PC-9 (cell line): ENCODE data around the gene RHOC. TPM values are rescaled to one million over a fixed set of nuclear protein-coding genes. Genes with fewer than 3 reads are reported as not detected.

Experiments used
- Bru-seq: library from RNA; stranded (reverse); fragments of 400-500 nt; gene quantifications from one replicate; lab custom pipeline; 2021; lab: Mats Ljungman, UMichigan
- BruChase-seq, 2 experiments: library from RNA; stranded (reverse); fragments of 400-500 nt; gene quantifications; one replicate each; lab custom pipeline; 2021; lab: Mats Ljungman, UMichigan
- BruUV-seq: library from RNA; stranded (reverse); fragments of 400-500 nt; replicated peaks from 2 replicates; lab custom pipeline; 2021; lab: Mats Ljungman, UMichigan
- CTCF ChIA-PET: fragments of 300-600 bp; sonication (Branson Sonifier 250); formaldehyde crosslinking; loops from one replicate; lab custom pipeline; 2022; ENCODE audit warnings: antibody characterized with exemption; lab: Charles Lee
- POLR2A ChIA-PET: fragments of 300-600 bp; sonication (Branson Sonifier 250); formaldehyde crosslinking; loops from one replicate; lab custom pipeline; 2022; ENCODE audit warnings: antibody characterized with exemption; ENCODE audit not compliant: unreplicated experiment; lab: Charles Lee
- DNase-seq, 2 experiments: peaks; one replicate each; pipeline versions ENCODE4 v3.0.0 to v3.0.0-alpha.2; 2015 to 2022; ENCODE audit warnings: mixed read lengths in 1 of 2
- H2AFZ ChIP-seq: fragments of 200-600 bp; sonication (generic); 2 replicates; pipeline ENCODE4 v1.8.1; 2017; ENCODE audit warnings: antibody characterized with exemption
- H3F3A ChIP-seq: fragments of 200-600 bp; sonication (generic); 2 replicates; pipeline ENCODE4 v1.8.1; 2017; ENCODE audit warnings: antibody characterized with exemption, mild to moderate bottlenecking, low read depth; ENCODE audit not compliant: insufficient read depth
- H3K27ac ChIP-seq: fragments of 200-600 bp; sonication (generic); 2 replicates; pipeline ENCODE4 v1.6.1; 2016; ENCODE audit warnings: mixed run types
- H3K27me3 ChIP-seq: fragments of 200-600 bp; sonication (generic); 2 replicates; pipeline ENCODE4 v1.6.1; 2016; ENCODE audit warnings: low read depth, mixed run types; ENCODE audit not compliant: insufficient read depth
- H3K36me3 ChIP-seq: fragments of 200-600 bp; sonication (generic); 2 replicates; pipeline ENCODE4 v1.6.1; 2016; ENCODE audit warnings: low read depth, mixed run types
- H3K4me1 ChIP-seq: fragments of 200-600 bp; sonication (generic); replicated peaks from 2 replicates; pipeline ENCODE4 v1.6.1; 2016; ENCODE audit warnings: mixed run types; ENCODE audit not compliant: insufficient read depth
- H3K4me2 ChIP-seq: fragments of 200-600 bp; sonication (generic); 2 replicates; pipeline ENCODE4 v1.6.1; 2017; ENCODE audit warnings: mixed run types
- H3K4me3 ChIP-seq: fragments of 200-600 bp; sonication (generic); 2 replicates; pipeline ENCODE4 v1.6.1; 2016; ENCODE audit warnings: mixed run types
- H3K79me2 ChIP-seq: fragments of 200-600 bp; sonication (generic); 2 replicates; pipeline ENCODE4 v1.6.1; 2017; ENCODE audit warnings: low read depth, mixed run types
- H3K9me2 ChIP-seq: fragments of 200-600 bp; sonication (generic); 2 replicates; pipeline ENCODE4 v1.8.1; 2017; ENCODE audit warnings: mild to moderate bottlenecking; ENCODE audit not compliant: insufficient read depth
- H3K9me3 ChIP-seq: fragments of 200-600 bp; sonication (generic); 2 replicates; pipeline ENCODE4 v1.8.1; 2016; ENCODE audit warnings: low read depth; ENCODE audit not compliant: insufficient read depth
- H4K20me1 ChIP-seq: fragments of 200-600 bp; sonication (generic); 2 replicates; pipeline ENCODE4 v1.8.1; 2017; ENCODE audit not compliant: insufficient read depth
- CTCF ChIP-seq: fragments of 200-600 bp; sonication (generic); conservative IDR thresholded peaks from 2 replicates; pipeline ENCODE4 v1.6.1; 2017; ENCODE audit warnings: mixed run types, antibody characterized with exemption, mild to moderate bottlenecking, moderate library complexity
- EZH2 ChIP-seq: fragments of 200-600 bp; sonication (generic); IDR thresholded peaks from 2 replicates; pipeline ENCODE4 v1.8.0; 2017; ENCODE audit warnings: antibody characterized with exemption, low read depth
- intact Hi-C: fragments of 100-400 bp; cut with micrococcal nuclease; formaldehyde crosslinking; loops from one replicate; pipeline ENCODE4 v1.10.0; 2022; ENCODE audit not compliant: unreplicated experiment
- long read RNA-seq: library from polyadenylated mRNA; stranded (forward); transcript quantifications from one replicate; pipeline ENCODE4 v2.0.0, GENCODE V29; 2022
- total RNA-seq: library from RNA; stranded (reverse); gene quantifications from 2 replicates; pipeline ENCODE4 v1.2.3, GENCODE V29; 2021

RHOC gene
- total RNA-seq (200 and 220 TPM in 2 replicates), Bru-seq, nascent RNA (percentile 75 among the genes with signal in this experiment), BruChase-seq, experiment 1, labeled RNA remaining after a 2-hour chase (percentile 79 among the genes with signal in this experiment), BruChase-seq, experiment 2, labeled RNA remaining after a 6-hour chase (percentile 94 among the genes with signal in this experiment)
- long read RNA-seq, transcript RHOC-202 (6 exons, 1,418 nt), result minor isoform, 99 of 410 reads
- long read RNA-seq, transcript RHOC-208 (5 exons, 1,355 nt), result major isoform, 215 of 410 reads
- long read RNA-seq, transcript RHOC-203 (6 exons, 1,026 nt), result minor isoform, 8 of 410 reads
- long read RNA-seq, partial matches to known transcripts, result 62 of 410 reads
- long read RNA-seq, other reads (novel, unspliced or antisense), result 22 of 410 reads

- H2AFZ ChIP-seq, result peak within 1 kb of the TSS; percentile 76
- intact Hi-C loops, result loop anchor here (1.0 to 10.0 kb wide), 4 partner anchors 87 to 316 kb away; partner anchors contain the start of genes CAPZA1 and ST7L
- no peaks in the 10 kb centered on the region for H3K9me2 ChIP-seq
- H3K27ac ChIP-seq, result peak within 1 kb of the TSS; percentile 89
- H3K4me1 ChIP-seq, result peaks cover 46% of the 10 kb centered on the region
- POLR2A ChIA-PET, result interaction anchor here (0.5 kb wide), 1 partner anchor 23 kb away, joined by 10 read pairs; no protein-coding TSS in a partner anchor
- peak within 1 kb of the TSS; percentile 91 for H3K4me2 ChIP-seq
- no TSS peak for BruUV-seq
- no peaks in the 10 kb centered on the region for H3K27me3 ChIP-seq
- CTCF ChIA-PET, result no interaction called here
- H3F3A ChIP-seq, result peaks cover 30% of the 10 kb centered on the region
- H3K9me3 ChIP-seq, result no peaks in the 10 kb centered on the region
- TF ChIP-seq CTCF (no peak), EZH2 (no peak)
- DNase-seq, result peak; percentile 7 to 56
- peaks cover 15% of the 10 kb centered on the region for H3K36me3 ChIP-seq
- H4K20me1 ChIP-seq, result no peaks in the 10 kb centered on the region
- H3K79me2 ChIP-seq, result peaks cover 41% of the 10 kb centered on the region
- peak within 1 kb of the TSS; percentile 87 for H3K4me3 ChIP-seq
Observed at GRCh38 chr1:112706505-112707220, at the start of gene RHOC. TSS of gene RHOC (minus strand) at chr1:112707127. CDS start at chr1:112703799, 3,328 bp downstream.

- DNase-seq, result no peak
- POLR2A ChIA-PET, result no interaction called here
- no peaks in the 10 kb centered on the region for H3F3A ChIP-seq
- no peaks in the 10 kb centered on the region for H3K4me1 ChIP-seq
- H3K36me3 ChIP-seq, result no peaks in the 10 kb centered on the region
- H3K4me2 ChIP-seq, result no peak overlapping the region
- H3K27me3 ChIP-seq, result no peaks in the 10 kb centered on the region
- H4K20me1 ChIP-seq, result no peaks in the 10 kb centered on the region
- H3K27ac ChIP-seq, result no peak overlapping the region
- no TSS peak for BruUV-seq
- no peak for TF ChIP-seq CTCF
- intact Hi-C loops, result no loop called here
- H3K79me2 ChIP-seq, result no peaks in the 10 kb centered on the region
- no peak overlapping the region; the same call in 1 of the 2 replicates for H2AFZ ChIP-seq
- no peaks in the 10 kb centered on the region for H3K9me2 ChIP-seq
- CTCF ChIA-PET, result no interaction called here
- no peak overlapping the region for H3K4me3 ChIP-seq
- H3K9me3 ChIP-seq, result no peaks in the 10 kb centered on the region
Observed at GRCh38 chr1:112754116-112754628, 47.2 kb upstream of the RHOC start.

GRCh38 chr1:112748396-112748795 is 41.5 kb upstream of the RHOC start:
- H2AFZ ChIP-seq, result no peak overlapping the region
- no peak overlapping the region for H3K27ac ChIP-seq
- no peaks in the 10 kb centered on the region for H3F3A ChIP-seq
- DNase-seq, result no peak
- ChIA-PET CTCF (no interaction called here), POLR2A (no interaction called here)
- H3K27me3 ChIP-seq, result peaks cover 12% of the 10 kb centered on the region
- intact Hi-C loops, result no loop called here
- H3K4me3 ChIP-seq, result no peak overlapping the region
- no peaks in the 10 kb centered on the region for H3K4me1 ChIP-seq
- H3K79me2 ChIP-seq, result no peaks in the 10 kb centered on the region
- BruUV-seq, result no TSS peak
- H3K9me3 ChIP-seq, result no peaks in the 10 kb centered on the region
- H3K9me2 ChIP-seq, result no peaks in the 10 kb centered on the region
- H4K20me1 ChIP-seq, result no peaks in the 10 kb centered on the region
- no peak overlapping the region for H3K4me2 ChIP-seq
- TF ChIP-seq CTCF (no peak), EZH2 (no peak)
- H3K36me3 ChIP-seq, result no peaks in the 10 kb centered on the region
